HG02610 (cell line): ENCODE measurements around the gene CPSF7.
"Not testable (repeated sequence)": the region's sequence is repeated elsewhere in the genome, so short reads cannot be mapped to it uniquely, and the experiment has no call there.

Source experiments
- ATAC-seq: cut with Tn5 transposase; IDR thresholded peaks from one replicate; pipeline ENCODE4 v1.9.1; 2021; ENCODE audit warnings: mild to moderate bottlenecking, moderate library complexity; ENCODE audit not compliant: unreplicated experiment

CPSF7 gene

DNA sequence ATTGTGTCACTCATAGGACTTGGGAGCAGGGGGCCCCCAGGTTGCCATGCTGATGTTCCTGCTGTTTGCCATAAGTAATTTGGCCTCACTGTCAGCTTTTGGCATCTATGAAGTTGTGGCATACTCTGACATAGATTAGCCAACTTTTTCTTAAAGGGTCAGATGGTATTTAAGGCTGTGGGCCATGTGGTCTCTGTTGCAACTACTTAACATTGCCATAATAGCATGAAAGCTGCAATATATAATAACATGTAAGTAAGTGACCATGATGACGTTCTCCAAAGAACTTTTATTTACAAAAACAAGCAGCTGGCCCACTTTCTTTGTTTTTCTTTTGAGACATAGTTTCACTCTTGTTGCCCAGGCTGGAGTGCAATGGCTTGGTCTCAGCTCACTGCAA, 39.6 kb downstream of the CPSF7 start:
- no peak for ATAC-seq

DNA sequence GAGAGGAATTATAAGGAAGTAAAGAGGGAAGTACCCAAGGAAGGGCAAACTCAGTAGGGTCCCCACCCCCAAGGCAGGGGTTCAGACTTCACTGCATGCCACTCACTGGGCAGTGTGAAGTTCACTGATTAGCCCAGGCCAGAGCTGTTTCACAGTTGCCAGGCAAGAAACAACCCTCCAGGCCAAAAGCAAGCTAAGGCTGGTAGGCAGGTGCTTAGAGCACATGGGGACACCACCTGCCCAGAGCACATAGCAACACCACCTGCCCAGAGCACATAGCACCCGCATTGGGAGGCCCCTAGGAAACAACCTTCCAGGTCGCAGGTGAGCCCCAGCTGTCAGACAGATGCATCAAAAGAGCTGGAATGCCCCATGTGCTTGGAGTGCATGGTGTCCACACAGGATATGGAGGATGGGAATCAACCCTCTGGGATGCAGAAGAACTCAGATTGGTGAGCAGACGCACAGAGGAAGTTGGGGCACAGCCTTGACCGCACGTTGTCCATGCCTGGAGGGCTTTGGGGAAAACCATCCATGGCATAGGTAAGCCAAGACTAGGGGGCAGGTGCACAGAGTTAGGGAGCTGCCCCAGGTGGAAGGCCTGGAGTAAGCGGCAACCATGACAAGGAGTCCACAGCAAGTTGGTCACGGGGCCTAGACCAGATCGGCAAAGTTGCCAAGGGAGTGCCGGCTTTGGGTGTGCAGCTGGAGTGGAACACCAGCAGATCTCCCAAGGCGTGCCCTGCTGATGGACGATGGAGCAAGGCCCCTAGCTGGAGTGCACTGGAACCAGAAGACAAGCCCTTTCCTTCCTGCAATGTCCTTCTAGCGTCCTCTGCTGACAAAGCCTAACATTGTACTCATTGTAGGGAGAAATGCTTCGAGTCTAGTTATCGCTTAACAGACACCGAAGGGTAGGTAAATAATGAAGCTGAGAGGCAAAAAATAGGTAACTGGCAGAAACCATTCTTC, 45.2 kb downstream of the CPSF7 start:
- no peak for ATAC-seq

GRCh38 chr11:61383859-61384258, 45.9 kb downstream of the CPSF7 start:
- ATAC-seq = not testable (repeated sequence)

DNA sequence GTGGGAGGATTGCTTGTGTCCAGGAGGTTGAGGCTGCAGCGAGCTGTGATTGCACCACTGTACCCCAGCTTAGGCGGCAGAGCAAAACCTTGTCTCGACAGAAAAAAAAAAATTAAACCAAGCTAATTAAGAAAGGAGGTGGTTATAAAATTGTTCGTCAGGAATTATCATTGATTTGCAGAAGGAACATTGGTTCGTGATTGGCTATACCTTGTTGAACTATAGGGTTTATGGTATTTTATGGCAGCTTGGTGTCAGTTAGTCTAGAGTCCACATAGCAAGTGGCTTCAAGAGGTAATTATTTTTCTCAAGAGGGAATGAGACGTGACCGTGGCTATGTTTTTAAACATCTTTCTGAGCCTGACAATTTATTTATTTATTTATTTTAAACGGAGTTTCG, 48.9 kb downstream of the CPSF7 start:
- ATAC-seq = no peak

GRCh38 chr11:61378713-61379313, 51.0 kb downstream of the CPSF7 start:
- no peak for ATAC-seq

DNA sequence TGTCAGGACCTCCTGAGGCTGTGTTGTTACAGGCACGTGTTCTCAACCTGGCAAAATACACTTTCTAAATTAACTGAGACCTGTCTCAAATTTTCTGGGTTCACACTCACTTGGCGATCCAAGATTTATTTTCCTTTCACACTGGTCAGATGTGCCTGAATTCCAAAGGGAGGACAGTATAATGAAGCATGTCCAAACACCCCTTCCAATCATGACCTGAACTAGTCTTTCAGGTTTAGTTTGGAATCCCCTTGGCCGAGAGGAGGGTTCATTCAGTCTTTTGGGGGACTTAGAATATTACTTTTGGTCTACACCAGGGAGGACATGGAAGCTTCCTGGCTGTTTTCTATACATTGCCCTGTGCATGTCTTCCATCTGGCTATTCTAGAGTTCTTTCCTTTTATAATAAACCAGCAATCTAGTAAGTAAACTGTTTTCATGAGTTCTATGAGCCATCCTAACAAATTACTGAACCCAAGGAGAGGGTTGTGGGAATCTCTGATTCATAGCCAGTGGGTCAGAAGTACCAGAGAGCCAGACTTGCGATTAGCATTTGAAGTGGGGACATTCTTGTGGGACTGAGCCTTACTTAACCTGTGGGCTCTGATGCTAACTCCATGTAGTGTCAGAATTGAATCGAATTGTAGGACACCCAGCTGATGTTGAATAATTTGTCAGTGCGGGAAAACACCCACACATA, 52.2 kb downstream of the CPSF7 start:
- no peak for ATAC-seq

DNA sequence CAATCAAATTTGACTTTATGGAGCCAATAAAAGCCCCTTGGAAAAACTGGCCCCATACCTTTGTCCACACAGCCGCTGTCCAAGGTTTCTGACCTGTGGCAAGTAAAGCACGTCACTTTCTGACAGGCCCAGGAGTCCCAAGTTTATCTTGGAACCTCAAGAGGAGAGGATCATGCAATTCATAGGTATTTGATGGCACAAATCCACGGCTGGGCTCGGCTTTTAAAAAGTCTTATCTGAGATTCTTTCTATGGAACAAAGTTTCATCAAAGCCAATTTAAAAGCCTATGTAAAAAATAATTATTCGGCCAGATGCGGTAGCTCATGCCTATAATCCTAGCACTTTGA, 54.0 kb downstream of the CPSF7 start:
- ATAC-seq = no peak

- no peak for ATAC-seq
These were observed 56.9 kb downstream of the CPSF7 start for GRCh38 chr11:61372659-61373420.

- ATAC-seq = no peak
These were observed 59.3 kb downstream of the CPSF7 start for GRCh38 chr11:61370349-61371005.

GRCh38 chr11:61369372-61370348, 60.1 kb downstream of the CPSF7 start:
- ATAC-seq = peak; percentile 73

DNA sequence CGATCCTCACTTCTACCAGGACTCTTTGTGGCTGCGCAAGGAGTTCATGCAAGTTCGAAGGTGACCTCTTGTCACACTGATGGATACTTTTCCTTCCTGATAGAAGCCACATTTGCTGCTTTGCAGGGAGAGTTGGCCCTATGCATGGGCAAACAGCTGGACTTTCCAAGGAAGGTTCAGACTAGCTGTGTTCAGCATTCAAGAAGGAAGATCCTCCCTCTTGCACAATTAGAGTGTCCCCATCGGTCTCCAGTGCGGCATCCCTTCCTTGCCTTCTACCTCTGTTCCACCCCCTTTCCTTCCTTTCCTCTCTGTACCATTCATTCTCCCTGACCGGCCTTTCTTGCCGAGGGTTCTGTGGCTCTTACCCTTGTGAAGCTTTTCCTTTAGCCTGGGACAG, 61.1 kb downstream of the CPSF7 start:
- ATAC-seq = no peak

DNA sequence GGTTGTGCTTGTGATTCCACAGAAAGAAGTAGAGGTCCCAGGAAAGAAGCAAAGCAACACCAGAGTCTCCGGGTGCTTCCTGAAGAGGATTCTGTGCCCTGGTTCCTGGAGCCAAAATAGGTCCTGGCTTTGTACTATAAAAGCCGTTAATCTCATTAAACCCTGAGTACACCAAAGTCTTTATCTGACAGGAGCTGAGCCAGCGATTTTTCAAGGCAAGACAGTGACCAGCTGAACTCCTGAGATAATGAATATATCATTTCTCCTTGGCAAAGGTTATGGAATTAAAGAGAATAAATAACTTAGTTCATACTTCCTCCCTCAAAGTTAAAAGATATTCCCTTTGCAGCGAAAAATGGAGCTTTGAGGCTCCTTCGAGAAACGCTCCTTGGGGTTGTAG, 62.4 kb downstream of the CPSF7 start:
- ATAC-seq = no peak

GRCh38 chr11:61364012-61364675, 65.6 kb downstream of the CPSF7 start:
- no peak for ATAC-seq

DNA sequence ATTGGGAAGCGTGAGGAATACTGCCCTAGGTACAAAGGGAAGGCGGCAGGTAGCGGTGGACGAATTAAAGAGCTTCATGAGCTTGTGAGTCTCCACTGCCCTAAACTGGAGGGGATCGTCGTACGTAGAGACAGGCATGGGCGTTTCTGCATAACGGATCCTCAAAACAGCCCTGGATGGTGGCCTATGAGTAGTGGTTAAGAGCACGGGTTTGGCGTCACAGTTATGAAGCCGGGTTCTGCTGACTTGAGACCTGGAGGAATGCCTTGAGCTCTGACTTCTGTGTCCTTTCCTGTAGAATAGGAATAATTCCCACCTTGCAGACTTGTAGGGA, 67.3 kb downstream of the CPSF7 start:
- no peak for ATAC-seq

- ATAC-seq = peak; percentile 84
These were observed 67.8 kb downstream of the CPSF7 start, which contains the start of the genes CYB561A3 and TMEM138 for GRCh38 chr11:61361741-61362541. Gene CYB561A3 (minus strand): TSS chr11:61361882. CDS start chr11:61356713, 5,169 bp downstream. Gene TMEM138 (plus strand): TSS chr11:61362374. CDS start chr11:61364391, 2,017 bp downstream.

DNA sequence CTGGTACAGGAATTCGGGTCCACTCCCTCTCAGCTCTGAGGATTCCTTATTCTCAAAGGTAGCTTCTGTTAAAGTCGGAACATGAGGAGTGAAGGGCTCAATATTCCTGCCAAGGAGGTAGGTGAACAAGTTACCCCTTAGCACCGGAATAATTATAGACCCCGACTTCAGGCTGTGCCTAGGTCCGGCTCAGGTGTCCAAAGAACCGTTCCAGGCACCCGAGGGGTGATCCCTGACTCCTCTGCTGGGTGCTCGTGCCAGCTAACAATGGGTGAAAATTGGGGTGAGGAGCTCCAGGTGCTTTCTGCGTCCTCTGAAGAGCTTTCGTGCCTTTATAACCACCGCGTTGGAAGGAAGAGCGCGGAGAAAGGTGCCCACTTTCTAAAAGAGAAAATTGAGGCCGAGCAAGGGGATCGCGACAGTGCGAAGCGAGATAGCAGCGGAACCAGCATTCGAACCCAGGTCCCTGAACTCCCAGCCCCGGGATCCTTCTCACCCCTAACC, 68.5 kb downstream of the CPSF7 start:
- no peak for ATAC-seq

GRCh38 chr11:61359516-61359915, 70.3 kb downstream of the CPSF7 start:
- no peak for ATAC-seq

- no peak for ATAC-seq
These were observed 71.2 kb downstream of the CPSF7 start for GRCh38 chr11:61358566-61358965.
